Cerebellar nuclear complex (tissue), 1 donor: Measurements from ENCODE around the gene BEX2.
"Not testable (repeated sequence)": the region's sequence is repeated elsewhere in the genome, so short reads cannot be mapped to it uniquely, and the experiment has no call there.

Source experiments
- DNase-seq, 2 experiments: peaks; one replicate each; lab custom pipeline; 2025; lab: John Stamatoyannopoulos, UW

Gene BEX2

DNA sequence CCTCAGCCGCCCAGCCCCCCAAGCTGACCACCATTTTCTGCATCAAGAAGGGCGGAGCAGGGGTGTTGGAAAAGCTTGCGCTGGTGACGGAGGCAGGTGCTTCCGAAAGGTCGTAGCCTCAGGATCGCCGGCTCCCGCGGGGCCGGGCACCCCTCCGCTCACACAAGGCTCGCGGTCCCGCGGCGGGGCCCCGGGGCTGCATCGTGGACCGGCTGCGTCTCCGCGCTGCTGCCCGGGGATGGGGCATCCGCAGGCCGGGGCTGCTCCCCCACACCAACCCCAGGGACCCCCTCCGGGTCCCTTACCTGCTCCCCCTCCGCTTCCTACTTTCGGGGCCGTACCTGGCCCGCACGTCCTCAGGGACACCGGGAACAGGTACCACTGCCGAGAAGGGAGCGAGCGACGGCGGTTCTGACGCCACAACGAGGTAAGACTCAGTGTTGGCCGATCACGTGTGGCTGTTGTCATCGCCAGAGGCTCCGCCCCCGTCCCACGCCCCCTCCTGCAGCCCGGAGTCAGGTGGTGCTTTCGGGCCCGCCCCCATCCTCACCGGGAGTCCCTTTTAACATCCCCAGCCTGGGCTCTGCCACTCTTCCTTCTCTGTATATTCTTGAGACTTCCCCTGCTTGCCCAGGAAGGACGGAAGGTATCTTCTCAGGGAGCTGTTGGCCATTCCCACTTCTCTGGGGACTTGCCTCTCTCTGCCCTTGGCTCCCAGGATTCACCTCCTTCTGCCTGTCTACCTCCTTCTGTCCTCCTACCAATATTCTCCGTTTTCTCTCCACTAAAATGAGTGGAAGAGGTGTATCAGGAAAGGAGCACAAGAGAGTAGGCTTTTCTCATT, at the start of gene BEX2:
Gene BEX2 (minus strand): TSS at position 436 of the 844 bp plus-strand sequence. CDS start 1,014 bp downstream, outside the sequence.
- DNase-seq, result peak; percentile 3 to 20

DNA sequence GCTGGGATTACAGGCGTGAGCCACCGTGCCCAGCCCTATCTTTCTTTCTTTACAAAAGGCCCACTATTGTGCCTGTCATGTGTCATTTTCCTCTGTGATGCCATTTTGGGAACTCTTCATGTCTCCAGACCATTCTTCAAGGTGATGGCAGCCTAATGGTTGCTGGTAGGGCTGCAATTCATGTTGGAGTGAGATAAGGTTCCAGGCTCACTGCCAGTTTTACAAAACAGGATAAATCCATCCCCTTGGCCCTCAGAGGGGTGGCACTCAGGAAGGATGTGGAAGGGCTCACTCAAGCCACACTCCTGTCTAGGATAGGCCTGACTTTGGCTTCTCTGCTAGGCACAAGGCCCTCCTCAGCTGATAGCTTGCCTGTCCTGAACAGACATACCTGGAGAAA, 49.3 kb upstream of the BEX2 start:
- DNase-seq, result no peak

DNA sequence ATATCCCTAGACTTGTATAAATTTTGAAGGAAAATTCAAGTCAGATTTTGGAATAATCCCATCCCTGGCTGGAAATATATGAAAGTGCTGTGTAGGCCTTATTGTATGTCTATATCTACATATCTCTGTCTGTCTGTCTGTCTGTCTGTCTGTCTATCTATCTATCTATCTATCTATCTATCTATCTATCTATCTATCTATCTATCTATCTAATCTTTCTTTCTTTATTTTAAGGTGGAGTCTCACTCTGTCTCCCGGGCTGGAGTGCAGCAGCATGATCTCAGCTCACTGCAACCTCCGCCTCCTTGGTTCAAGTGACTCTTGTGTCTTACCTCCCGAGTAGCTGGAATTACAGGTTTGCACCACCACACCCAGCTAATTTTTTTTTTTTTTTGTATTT, 48.8 kb upstream of the BEX2 start:
- DNase-seq, result not testable (repeated sequence)

DNA sequence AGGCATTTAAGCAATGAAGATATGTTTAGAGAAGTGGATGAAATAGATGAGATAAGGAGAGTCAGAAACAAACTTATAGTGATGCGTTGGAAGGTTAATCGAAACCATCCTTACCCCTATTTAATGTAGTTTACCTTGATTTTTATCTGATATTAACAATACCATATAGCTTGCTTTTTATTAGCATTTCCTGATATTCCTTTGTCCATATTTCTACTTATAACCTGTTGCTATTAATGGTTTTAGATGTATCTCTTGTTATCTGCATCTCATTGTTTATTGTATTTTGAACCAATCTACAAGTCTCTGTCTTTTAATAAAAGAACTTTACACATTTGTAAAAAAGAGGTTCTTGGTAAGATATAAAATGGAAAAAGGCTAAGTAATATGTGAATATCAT, 47.1 kb upstream of the BEX2 start:
- no peak for DNase-seq

DNA sequence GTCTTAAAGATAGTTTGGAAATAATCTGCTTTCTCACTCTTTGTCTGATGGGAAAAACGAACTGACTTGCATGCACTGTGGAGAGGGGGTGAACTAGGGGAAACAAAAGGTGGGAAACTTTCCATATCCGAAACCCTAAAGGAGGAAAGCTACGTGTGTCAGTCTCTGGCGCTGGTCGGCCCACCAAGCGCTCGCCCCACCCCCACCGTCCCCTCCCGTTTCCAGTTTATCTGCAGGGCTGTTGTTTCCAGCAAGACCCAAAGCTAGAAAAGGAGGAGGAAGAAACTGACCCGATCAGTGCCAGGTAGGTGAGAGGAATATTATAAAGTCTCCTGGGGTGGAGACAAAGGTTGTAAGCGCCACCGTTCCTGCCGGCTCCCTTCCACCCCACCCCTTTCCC, 46.1 kb upstream of the BEX2 start:
- no peak for DNase-seq

DNA sequence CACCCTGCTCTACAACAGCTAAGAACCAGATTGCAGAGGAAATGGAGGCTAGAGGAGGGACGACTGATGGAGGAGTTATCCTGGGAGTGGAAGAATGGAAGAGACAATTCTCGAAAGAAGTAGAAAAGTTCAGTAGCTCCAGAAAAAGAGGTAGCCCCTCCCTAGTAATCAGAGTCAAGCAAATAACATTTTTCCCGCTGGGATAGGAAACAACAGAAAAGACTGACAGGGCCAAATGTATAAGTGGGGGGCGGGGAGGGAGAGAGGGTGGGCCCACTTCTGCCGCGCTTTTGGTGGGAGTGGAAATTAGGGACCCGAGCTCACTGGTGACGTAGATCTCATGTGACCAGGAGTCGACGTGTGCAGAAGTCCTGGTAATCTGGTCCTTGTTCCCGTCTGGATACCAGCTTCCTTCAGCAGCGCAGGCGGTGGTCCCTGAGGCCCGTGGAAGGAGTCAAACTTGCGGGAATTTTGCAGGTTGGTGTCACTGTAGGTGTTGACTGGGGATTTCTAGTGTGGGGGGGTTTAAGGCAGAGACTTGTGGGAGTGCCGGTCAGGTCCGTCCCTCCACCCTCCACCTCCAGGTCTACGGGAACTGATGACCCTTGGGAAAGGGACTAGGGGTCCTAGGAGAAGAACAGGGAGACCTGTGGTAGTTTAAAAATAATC, 45.5 kb upstream of the BEX2 start, which contains the start of gene TCEAL9:
Gene TCEAL9 (plus strand): TSS at position 377 of the 669 bp plus-strand sequence. CDS start 1,179 bp downstream, outside the sequence.
- peak in 1 of 2 experiments; percentile 38 for DNase-seq

DNA sequence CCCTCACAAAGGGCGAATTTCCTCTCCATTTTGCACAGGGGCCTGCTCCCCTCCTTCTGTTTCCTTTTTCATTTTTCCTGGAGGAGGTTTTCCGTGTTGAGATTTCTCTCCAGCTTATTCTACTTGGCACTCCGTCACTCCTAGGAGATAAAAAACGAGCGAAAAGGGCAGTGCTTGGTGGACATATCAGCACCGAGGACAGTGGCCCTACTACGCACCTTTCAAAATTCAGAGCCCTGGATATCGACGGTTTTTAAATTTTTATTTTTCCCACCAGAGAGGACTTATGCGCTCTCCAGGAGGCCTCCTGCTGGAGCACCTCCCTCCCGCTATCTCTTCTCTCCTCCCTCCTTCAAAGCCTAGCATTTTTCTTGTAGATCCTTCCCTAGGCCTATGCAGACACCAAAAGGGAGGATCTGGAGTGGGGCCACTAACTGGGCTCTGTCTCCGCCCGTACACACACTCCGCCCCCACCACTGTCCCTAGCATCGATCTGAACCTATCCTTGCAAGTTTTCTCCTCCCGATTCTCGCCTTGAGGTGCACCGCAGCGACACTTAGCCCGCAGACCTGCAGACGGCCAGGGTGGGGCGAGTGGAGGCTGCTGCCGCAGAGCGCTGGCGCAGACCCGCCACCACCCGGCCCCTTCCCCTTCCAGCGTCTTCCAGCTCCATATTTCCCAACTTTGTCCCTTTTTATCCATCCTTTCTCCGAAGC, 37.0 kb upstream of the BEX2 start:
- DNase-seq, result no peak

DNA sequence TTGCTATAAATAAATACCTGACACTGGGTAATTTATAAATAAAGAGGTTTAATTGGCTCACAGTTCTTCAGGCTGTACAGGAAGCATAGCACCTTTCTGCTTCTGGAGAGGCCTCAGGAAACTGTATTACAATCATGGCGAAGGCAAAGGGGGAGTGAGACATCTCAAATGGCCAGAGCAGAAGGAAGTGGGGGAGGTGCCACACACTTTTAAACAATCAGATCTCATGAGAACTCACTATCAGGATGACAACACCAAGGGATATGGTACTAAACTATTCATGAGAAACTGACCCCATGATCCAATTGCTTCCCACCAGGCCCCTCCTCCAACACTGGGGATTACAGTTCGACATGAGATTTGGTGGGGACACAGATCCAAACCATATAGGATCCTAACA, 33.8 kb upstream of the BEX2 start:
- no peak for DNase-seq

DNA sequence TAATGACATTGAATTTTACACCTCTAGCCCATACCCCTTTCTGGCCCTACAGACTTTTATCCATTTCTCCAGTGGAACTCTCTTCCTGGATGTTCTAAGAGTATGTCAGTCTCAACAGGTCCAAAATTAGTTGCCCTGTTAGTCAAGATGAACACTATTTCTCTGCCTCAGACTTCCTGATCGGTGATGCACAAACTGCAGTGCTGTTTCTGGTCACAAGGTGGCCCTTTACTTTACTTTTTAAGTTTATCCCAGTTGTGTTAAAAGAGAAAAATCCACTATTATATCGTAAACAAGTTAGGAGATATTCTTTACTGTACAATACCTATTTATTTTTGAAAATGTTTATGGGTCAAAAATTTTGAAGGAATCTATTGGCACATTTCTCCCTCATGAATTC, 32.3 kb upstream of the BEX2 start:
- peak in 1 of 2 experiments; percentile 15 for DNase-seq

DNA sequence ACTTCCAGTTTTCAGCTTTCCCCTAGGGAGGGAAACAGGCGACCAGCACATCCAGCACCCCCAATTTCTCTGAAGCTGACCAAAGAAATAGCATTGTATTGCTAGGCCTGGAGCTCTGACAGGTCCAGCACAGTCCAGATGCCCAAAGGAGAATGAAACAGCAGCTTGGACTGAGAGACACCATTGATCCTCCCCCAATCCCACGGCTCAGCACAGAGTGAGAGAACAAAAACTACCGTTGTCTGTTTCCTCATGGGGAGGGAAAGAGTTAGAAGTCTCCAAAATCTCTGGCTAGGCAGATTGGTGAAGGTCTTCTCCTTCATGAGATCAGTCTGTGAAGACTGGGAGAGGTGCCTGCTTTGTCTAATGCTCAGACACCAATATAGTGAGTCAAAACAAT, 27.9 kb upstream of the BEX2 start:
- DNase-seq, result no peak

DNA sequence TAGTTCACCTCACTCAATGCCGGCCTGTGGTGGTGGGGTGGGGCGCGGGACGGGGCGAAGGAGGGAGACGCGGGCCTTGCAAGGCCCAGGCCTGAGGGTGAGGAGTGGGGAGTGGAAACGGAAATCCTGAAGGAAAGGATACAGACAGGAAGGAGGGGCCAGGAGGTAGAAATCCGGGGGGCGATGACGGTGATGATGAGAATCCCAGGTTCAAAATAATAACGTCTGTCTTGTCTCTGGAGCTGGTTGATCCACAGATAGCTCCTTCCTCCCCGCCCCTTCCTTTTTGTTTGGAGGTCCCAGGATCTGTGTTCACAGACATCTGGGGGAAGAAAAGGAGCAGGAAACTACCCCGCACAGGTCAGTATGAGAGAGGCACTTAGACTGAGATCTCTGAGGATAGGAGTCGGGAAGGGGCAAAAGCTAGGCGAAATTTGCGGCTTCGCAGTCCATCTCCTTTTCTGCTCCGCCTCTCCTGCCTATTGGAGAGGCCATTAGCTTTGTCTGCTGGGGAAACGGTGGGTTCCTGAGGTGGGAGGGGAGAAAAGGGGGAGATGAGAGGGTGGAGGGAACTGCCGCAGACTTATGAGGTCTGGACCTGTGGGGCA, 20.0 kb upstream of the BEX2 start:
- peak in 1 of 2 experiments; percentile 9 for DNase-seq

DNA sequence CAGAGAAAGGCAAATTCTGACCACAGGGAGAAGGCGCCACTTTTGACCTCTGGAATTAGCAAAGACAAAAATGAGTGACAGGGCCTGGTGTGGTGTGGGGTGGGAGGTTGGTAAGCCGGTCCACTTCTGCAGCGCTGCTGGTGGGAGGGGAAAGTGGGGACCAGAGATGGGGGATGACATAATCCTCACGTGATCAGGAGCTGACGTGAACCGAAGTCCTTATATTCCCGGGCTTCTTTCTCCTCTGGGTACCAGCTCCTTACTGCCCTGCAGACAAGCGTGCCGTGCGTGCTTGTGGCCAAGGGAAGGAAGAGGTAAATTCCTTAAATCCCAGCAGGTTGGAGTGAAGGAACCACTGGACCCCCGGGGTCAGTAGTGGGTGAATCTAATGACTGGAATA, 19.2 kb upstream of the BEX2 start, which contains the start of gene TCEAL7:
Gene TCEAL7 (plus strand): TSS at position 249 of the 400 bp plus-strand sequence. CDS start 1,165 bp downstream, outside the sequence.
- peak; percentile 27 to 37 for DNase-seq

DNA sequence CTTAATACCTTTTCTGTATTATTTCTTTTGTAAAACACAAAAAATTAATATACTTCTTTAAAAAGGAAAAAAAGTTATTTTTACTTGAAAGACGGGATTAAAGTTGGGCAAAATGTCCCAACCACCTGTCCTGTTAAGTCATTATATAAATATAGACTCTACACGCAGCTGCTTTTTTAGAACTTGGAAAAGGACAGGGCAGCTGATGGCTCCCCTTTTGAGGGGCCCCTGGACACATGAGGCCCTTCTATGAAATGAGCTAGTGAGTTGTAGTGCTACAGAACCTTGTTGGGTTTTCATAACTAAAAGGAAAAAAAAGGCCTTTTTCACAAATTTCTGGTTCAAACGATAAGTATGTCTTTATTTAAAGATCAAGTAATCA, 600 bp upstream of the BEX2 start:
- DNase-seq, result no peak

DNA sequence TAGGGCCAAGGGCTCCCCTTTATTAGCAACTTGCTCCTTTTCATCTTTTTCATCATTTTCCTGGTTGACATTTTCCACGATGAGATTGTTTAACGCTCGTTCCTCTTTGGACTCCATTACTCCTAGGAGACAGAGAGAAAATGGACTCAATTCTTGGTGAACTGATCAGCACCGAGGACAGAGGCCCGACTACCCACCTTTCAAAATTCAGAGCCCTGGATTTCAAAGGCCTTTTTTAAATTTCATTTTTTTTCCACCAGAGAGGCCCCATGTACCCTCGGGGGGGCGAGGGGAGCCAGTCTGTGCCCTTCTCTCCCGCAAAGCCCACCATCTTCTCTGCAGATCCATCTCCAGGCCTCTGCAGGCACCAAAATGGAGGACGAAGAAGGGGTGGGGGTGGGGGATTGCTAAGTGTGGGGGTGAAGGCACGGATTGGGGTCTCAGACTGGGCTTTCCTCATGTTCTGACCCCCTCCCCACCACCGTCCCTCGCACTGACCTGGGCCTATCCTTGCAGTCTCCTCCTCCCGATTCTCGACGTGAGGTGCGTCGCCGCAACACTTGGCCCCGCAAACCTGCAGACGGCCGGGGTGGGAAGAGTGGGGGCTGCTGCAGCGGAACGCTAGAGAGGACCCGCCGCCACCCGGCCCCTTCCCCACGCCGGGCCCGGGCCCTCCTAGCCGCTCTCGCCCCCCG, 783 bp downstream of the BEX2 start:
- no peak for DNase-seq

DNA sequence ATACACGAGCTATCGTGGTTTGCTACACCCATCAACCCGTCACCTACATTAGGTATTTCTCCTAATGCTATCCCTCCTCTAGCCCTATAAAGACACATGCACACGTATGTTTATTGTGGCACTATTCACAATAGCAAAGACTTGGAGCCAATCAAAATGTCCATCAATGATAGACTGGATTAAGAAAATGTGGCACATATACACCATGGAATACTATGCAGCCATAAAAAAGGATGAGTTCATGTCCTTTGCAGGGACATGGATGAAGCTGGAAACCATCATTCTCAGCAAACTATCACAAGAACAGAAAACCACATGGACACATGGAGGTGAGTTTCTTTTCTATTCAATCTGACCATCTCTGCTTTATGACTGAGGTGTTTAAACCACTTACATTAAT, 5.1 kb downstream of the BEX2 start:
- not testable (repeated sequence) for DNase-seq

DNA sequence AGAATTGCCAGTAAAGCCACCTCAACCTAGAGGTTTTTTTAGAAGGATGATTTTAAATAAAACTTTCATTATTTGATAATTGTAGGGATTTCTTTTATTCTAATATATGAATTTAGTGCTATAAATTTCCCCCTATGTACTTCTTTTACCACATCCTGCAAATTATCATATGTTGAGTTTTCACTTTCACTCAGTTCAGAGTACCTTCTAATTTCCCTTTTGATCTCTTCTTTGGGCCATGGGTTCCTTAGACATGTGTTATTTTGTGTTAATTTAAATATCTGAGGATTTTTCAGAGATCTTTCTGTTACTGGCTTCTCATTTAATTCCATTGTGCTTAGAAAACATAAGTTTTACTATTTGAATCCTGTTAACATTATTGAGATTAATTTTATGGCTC, 6.1 kb downstream of the BEX2 start:
- DNase-seq, result no peak

DNA sequence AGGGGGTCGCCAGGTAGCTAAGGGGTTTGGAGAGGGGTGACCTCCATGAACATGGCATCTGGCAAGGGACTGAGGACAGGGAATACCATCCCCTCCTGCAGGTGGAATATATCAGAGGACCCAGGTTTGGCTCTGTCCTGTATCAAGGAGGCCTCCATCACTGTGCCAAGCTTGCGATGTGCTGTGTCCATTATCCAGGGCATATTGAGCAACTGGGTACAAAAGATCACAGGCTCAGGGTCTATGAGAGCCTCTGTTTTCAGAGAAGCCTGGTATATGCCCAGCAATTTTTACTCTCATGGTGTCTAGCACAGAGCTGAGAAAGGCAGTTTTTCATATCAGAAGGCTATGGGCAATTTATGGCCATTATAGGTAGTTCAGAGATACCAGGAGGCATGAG, 17.7 kb downstream of the BEX2 start:
- no peak for DNase-seq

DNA sequence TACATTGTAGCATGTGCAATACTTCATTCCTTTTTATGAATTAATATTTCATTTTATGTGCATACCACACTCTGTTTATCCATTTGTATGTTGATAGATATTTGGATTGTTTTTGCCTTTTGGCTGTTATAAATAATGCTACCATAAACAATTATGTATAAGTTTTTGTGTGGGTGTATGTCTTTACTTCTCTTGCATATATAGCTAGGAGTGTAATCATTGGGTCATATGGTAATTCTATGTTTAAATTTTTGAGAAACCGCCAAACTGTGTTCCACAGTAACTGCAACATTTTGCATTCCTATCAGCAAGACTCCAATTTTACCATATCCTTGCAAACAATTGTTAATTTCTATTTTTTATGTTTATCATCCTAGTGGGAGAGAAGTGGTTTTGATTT, 31.2 kb downstream of the BEX2 start:
- no peak for DNase-seq

DNA sequence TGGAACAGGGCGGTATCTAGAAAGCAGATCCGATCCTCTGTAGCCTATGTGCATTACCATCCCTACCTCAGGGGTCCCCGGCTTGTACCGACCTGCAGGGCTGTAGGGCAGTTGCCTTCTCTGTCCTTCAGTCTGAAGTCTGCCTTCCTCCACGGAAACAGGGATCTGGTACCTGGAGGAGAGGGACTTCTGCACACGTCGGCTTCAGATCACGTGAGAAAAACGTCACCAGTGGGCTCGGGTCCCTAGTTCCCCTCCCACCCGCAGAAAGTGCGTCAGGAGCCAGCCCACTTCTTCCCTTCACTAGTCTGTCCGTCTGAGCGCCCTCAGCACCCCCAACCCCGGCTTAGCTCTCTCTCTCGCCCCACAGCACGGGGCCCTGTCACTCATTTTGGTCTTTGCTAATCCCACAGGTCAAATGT, 34.2 kb downstream of the BEX2 start, which contains the start of gene TCEAL5:
Gene TCEAL5 (minus strand): TSS at position 170 of the 422 bp plus-strand sequence. CDS start 2,187 bp downstream, outside the sequence.
- DNase-seq, result peak; percentile 34 to 42

DNA sequence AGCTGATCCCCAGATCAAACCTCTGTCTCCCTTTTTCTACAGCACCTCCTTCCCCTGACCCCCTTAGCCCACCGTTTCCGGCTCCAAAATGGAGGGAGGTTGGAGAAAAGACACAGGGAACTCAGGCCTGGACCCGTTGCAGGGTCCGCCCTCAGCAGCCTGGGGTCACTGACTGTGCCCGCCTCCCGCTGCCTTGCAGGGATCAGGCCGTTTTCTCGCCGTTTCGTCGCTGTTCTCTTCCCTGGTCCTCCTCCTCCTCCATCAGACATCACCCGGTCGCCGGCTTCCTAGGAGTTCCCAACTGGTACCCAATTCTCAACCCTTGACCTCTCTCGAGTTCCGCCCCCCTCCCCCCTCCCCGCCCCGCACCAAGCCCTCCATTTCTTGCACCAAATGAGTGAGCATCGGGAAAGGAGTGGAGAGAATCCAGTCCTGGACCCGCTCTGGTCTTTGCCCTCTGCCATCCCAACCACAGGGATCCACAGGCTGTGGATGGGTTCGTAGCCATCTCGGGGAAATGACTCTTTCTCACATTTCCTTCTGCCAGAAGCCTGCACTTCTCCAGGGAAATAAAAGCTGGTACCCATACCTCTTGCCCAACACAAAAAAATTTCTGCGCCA, 34.7 kb downstream of the BEX2 start:
- no peak for DNase-seq

DNA sequence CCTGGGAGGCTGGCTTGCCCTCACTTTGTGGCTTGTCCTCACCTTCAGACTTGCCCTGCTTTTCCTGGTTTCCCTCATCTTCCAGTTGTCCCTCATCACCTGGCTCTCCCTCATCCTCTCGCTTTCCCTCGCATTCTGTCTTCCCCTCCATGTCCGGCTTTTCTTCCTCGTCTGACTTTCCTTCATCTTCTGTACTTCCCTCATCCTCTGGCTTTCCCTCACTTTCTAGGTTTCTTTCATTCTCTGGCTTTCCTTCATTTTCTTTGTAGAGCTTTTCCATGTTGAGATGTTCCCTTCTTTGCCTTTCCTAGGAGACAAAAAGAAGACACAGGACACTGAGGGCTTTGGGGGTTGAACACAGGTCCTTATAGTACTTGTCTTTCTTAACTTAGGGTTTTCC, 36.5 kb downstream of the BEX2 start:
- no peak for DNase-seq
